Measurements from ENCODE around the gene SPSB4.
"Not testable (repeated sequence)": the region's sequence is repeated elsewhere in the genome, so short reads cannot be mapped to it uniquely, and the experiment has no call there.

SPSB4 gene

DNA sequence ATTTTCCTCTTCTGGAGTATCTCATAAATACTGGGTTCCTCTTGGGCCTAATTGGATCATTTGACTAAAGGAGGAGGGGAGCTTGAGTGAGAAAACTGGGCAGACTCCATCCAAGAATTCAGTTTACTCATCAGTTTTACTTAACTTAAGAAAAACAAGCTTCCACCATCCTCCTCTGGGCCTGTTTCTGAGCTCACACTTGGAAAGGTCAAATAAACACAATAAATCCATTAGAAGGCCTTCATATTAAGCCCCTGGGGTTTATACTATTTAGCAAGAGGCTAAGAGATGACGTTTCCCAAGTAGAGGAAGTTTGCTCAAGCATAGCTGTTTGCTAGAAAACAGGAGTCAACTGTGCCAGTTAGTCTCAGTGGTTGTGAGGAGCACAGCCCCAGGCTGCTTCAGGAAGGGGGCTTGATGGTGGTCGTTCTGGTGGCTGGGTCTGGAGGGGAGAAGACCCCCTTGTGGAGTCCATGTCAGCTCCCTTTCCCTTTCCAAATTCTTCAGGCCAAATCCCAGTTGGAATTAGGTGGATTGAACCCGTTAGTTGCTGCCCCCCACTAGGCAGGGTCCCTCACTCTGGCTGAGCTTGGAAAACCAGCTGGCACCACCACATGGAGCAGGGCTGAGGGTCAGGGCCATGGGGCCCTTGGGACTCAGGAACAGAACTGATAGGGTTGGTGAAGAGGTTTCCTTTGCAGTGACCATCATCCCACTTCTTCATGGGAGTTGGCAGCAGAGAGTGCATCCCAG is 64.8 kb downstream of the SPSB4 start (continued):
- TF ChIP-seq, protein P1, sequence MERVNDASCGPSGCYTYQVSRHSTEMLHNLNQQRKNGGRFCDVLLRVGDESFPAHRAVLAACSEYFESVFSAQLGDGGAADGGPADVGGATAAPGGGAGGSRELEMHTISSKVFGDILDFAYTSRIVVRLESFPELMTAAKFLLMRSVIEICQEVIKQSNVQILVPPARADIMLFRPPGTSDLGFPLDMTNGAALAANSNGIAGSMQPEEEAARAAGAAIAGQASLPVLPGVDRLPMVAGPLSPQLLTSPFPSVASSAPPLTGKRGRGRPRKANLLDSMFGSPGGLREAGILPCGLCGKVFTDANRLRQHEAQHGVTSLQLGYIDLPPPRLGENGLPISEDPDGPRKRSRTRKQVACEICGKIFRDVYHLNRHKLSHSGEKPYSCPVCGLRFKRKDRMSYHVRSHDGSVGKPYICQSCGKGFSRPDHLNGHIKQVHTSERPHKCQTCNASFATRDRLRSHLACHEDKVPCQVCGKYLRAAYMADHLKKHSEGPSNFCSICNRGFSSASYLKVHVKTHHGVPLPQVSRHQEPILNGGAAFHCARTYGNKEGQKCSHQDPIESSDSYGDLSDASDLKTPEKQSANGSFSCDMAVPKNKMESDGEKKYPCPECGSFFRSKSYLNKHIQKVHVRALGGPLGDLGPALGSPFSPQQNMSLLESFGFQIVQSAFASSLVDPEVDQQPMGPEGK (CRISPR knock-in tag; IDR thresholded peaks at IDR 0.05; ENCODE audit: borderline replicate concordance), result no peak
- no peak for TF ChIP-seq SNAI2 (CRISPR knock-in tag; IDR thresholded peaks at IDR 0.05)

GRCh38 chr3:141116721-141117120 is 65.6 kb downstream of the SPSB4 start:
- TF ChIP-seq BACH2 (CRISPR knock-in tag; IDR thresholded peaks at IDR 0.05; ENCODE audit: borderline replicate concordance) (no peak), ZC3H10 (CRISPR knock-in tag; IDR thresholded peaks at IDR 0.05) (no peak), ARNTL (CRISPR knock-in tag; IDR thresholded peaks at IDR 0.05; ENCODE audit: borderline replicate concordance, low read depth) (no peak), POU6F1 (CRISPR knock-in tag; IDR thresholded peaks at IDR 0.05; ENCODE audit: borderline replicate concordance, low read depth) (no peak), CSDC2 (CRISPR knock-in tag; IDR thresholded peaks at IDR 0.05) (no peak)
- ATAC-seq, result no peak

DNA sequence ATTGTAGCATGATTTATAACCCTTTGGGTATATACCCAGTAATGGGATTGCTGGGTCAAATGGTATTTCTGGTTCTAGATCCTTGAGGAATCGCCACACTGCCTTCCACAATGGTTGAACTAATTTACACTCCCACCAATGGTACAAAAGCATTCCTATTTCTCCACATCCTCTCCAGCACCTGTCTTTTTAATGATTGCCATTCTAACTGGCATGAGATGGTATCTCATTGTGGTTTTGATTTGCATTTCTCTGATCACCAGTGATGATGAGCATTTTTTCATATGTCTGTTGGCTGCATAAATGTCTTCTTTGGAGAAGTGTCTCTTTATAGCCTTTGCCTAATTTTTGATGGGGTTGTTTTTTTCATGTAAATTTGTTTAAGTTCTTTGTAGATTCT is 66.8 kb downstream of the SPSB4 start:
- ATAC-seq, result not testable (repeated sequence)

DNA sequence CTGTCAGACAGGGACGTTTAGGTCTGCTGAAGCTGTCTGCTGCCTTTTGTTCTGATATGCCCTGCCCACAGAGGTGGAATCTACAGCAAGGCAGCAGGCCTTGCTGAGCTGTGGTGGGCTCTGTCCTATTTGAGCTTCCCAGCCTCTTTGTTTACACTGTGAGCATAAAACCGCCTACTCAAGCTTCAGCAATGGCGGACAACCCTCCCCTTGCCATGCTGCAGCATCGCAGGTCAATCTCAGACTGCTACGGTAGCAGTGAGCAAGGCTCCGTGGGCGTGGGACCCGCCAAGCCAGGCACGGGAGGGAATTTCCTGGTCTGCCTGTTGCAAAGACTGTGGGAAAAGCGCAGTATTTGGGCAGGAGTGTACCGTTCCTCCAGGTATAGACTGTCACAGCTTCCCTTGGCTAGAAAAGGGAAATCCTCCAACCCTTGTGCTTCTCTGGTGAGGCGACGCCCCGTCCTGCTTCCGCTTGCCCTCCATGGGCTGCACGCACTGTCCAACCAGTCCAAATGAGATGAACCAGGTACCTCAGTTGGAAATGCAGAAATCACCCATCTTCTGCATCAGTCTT is 71.4 kb downstream of the SPSB4 start:
- TF ChIP-seq, protein P2, sequence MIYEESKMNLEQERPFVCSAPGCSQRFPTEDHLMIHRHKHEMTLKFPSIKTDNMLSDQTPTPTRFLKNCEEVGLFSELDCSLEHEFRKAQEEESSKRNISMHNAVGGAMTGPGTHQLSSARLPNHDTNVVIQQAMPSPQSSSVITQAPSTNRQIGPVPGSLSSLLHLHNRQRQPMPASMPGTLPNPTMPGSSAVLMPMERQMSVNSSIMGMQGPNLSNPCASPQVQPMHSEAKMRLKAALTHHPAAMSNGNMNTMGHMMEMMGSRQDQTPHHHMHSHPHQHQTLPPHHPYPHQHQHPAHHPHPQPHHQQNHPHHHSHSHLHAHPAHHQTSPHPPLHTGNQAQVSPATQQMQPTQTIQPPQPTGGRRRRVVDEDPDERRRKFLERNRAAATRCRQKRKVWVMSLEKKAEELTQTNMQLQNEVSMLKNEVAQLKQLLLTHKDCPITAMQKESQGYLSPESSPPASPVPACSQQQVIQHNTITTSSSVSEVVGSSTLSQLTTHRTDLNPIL (CRISPR knock-in tag; IDR thresholded peaks at IDR 0.05; ENCODE audit: low read depth), result no peak
- TF ChIP-seq ZNF70 (CRISPR knock-in tag; IDR thresholded peaks at IDR 0.05) (no peak), SNAI2 (CRISPR knock-in tag; IDR thresholded peaks at IDR 0.05) (no peak), POU6F1 (CRISPR knock-in tag; IDR thresholded peaks at IDR 0.05; ENCODE audit: borderline replicate concordance, low read depth) (no peak), ZC3H10 (CRISPR knock-in tag; IDR thresholded peaks at IDR 0.05) (no peak), TCF4 (CRISPR knock-in tag; IDR thresholded peaks at IDR 0.05; ENCODE audit: borderline replicate concordance) (no peak), ZNF565 (CRISPR knock-in tag; conservative IDR thresholded peaks at IDR 0.05; ENCODE audit: low read depth) (no peak), ARNTL (CRISPR knock-in tag; IDR thresholded peaks at IDR 0.05; ENCODE audit: borderline replicate concordance, low read depth) (no peak), PPARA (CRISPR knock-in tag; IDR thresholded peaks at IDR 0.05; ENCODE audit: borderline replicate concordance) (no peak), ZNF8 (CRISPR knock-in tag; IDR thresholded peaks at IDR 0.05) (no peak), BACH2 (CRISPR knock-in tag; IDR thresholded peaks at IDR 0.05; ENCODE audit: borderline replicate concordance) (no peak), ZFP30 (CRISPR knock-in tag; IDR thresholded peaks at IDR 0.05) (no peak), TSHZ2 (CRISPR knock-in tag; IDR thresholded peaks at IDR 0.05) (no peak), CSDC2 (CRISPR knock-in tag; IDR thresholded peaks at IDR 0.05) (no peak), GLIS3 (CRISPR knock-in tag; IDR thresholded peaks at IDR 0.05) (no peak), OSR1 (CRISPR knock-in tag; IDR thresholded peaks at IDR 0.05) (no peak), ESRRG (CRISPR knock-in tag; IDR thresholded peaks at IDR 0.05) (no peak), TOX (CRISPR knock-in tag; IDR thresholded peaks at IDR 0.05; ENCODE audit: borderline replicate concordance) (no peak)
- TF ChIP-seq, protein P1 (CRISPR knock-in tag; IDR thresholded peaks at IDR 0.05; ENCODE audit: borderline replicate concordance), result no peak
- TF ChIP-seq, protein P3, sequence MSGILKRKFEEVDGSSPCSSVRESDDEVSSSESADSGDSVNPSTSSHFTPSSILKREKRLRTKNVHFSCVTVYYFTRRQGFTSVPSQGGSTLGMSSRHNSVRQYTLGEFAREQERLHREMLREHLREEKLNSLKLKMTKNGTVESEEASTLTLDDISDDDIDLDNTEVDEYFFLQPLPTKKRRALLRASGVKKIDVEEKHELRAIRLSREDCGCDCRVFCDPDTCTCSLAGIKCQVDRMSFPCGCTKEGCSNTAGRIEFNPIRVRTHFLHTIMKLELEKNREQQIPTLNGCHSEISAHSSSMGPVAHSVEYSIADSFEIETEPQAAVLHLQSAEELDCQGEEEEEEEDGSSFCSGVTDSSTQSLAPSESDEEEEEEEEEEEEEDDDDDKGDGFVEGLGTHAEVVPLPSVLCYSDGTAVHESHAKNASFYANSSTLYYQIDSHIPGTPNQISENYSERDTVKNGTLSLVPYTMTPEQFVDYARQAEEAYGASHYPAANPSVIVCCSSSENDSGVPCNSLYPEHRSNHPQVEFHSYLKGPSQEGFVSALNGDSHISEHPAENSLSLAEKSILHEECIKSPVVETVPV (CRISPR knock-in tag; IDR thresholded peaks at IDR 0.05), result no peak
- ATAC-seq, result no peak
